ENCODE measurements around the gene C22orf39.
"Not testable (repeated sequence)": the region's sequence is repeated elsewhere in the genome, so short reads cannot be mapped to it uniquely, and the experiment has no call there.

Gene C22orf39

DNA sequence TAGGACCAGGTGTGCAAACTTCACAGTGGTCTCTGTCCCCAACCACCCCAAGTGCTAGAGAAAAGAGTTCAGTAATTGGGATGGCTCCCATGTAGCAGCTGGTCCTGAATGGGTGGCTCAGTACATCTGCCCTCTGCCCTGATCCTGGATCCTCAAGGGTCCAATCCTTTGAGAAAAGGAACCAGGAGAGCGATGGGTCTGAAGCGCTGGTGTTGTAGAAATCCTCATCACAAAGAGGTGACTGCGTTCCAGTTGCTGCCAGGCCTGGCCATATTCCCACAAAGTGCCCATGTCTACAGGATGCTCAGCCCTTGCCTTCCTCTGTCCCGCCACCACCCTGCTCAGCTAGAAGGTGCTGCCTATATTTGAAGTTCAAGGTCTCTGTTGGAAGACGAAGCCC lies 6.2 kb upstream of the C22orf39 start:
- Histone ChIP-seq H3K27me3 (ENCODE audit: control insufficient read depth, insufficient read depth, low read length) (no peaks in the 10 kb centered on the region), H3K4me1 (ENCODE audit: control insufficient read depth, insufficient read depth, low read length) (no peaks in the 10 kb centered on the region), H3K9me3 (ENCODE audit: control insufficient read depth, insufficient read depth, low read length) (no peaks in the 10 kb centered on the region), H3K36me3 (ENCODE audit: control insufficient read depth, insufficient read depth, low read length) (peaks cover 25% of the 10 kb centered on the region), H3K27ac (ENCODE audit: low read length) (no peak overlapping the region), H3K4me3 (ENCODE audit: low read length) (no peak overlapping the region)
- WGBS (ENCODE audit: insufficient coverage, insufficient read length): no CpG with 5 or more reads among the region's 5 CpGs
- no peak for DNase-seq (ENCODE audit: low read depth, low spot score)

DNA sequence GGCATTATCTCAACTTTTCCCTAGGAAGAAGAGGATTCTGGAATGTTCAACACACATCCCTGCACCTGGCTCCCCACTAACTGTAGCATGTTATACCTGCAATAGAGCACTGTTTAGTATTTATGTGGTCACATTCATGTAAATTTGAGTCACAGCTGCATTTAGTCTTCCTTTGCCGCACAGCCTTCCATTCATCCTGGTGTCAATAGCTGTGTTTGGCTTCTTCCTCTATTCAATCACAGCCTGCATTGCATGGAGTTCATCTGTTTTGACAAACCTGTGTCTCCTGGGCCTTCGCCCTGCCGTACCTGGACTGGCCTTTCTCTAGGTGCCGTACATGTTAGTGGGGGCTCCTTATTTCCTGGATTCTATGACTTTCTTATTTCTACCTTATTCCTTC lies 4.1 kb upstream of the C22orf39 start:
- Histone ChIP-seq H3K4me1 (ENCODE audit: control insufficient read depth, insufficient read depth, low read length) (no peaks in the 10 kb centered on the region), H3K27ac (ENCODE audit: low read length) (no peak overlapping the region), H3K9me3 (ENCODE audit: control insufficient read depth, insufficient read depth, low read length) (no peaks in the 10 kb centered on the region), H3K4me3 (ENCODE audit: low read length) (no peak overlapping the region), H3K36me3 (ENCODE audit: control insufficient read depth, insufficient read depth, low read length) (peaks cover 18% of the 10 kb centered on the region), H3K27me3 (ENCODE audit: control insufficient read depth, insufficient read depth, low read length) (no peaks in the 10 kb centered on the region)
- WGBS (ENCODE audit: insufficient coverage, insufficient read length): no CpG with 5 or more reads among the region's 4 CpGs
- no peak for DNase-seq (ENCODE audit: low read depth, low spot score)

DNA sequence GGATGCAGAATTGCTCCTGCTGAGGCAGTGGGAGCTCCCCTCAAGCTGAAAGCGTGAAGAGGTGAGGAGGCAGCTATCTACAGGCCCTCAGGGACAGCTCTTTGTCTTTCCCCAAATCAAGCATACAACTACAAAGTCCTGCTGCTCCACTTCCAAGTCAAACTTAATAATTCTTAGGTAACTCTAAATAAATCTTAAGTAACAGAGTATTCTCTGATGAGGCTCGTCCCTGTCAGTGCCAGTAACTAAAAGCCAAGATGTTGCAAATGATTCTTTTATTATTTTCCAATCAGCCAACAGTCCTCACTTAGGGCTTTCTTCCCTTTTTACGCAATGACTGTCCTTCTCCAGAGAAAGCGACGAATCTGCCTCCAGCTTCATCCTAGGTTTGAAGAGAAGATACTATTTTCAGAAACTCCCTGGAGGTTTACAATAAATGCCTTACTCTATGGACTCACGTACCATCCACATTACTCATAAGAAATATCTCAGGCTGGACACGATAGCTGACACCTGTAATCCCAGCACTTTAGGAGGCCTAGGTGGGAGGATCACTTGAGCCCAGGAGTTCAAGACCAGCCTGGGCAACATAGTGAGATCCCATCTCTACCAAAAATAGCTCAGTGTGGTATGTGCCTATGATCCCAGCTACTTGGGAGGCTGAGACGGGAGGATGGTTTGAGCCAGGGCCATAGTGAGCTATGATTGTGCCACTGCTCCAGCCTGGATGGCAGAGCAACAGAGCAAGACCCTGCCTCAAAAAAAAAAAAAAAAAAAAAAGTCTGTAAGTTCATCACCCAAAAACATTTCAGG lies 3.1 kb upstream of the C22orf39 start:
- no peak overlapping the region for H3K27ac ChIP-seq (ENCODE audit: low read length)
- no peaks in the 10 kb centered on the region for H3K9me3 ChIP-seq (ENCODE audit: control insufficient read depth, insufficient read depth, low read length)
- H3K27me3 ChIP-seq (ENCODE audit: control insufficient read depth, insufficient read depth, low read length): no peaks in the 10 kb centered on the region
- H3K4me1 ChIP-seq (ENCODE audit: control insufficient read depth, insufficient read depth, low read length): no peaks in the 10 kb centered on the region
- WGBS (ENCODE audit: insufficient coverage, insufficient read length): no CpG with 5 or more reads among the region's 8 CpGs
- DNase-seq (ENCODE audit: low read depth, low spot score): no peak
- no peak overlapping the region for H3K4me3 ChIP-seq (ENCODE audit: low read length)
- H3K36me3 ChIP-seq (ENCODE audit: control insufficient read depth, insufficient read depth, low read length): peaks cover 9% of the 10 kb centered on the region

DNA sequence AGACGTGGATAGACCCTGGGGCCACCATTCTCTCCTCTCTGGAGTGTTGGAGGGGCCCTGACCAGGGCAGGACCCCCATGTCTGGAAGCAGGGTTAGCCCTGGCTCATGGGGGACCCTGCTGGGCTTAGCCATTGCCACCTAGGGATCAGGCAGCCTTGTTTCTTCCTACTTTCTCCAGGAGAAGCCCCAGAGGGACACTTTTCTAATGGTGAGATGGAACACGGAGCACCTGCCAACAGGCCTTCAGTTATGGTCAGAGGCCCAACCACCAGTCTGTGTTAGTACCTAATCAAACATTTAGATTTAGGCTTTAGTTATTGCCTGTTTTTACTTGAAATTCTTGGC lies 1.9 kb upstream of the C22orf39 start:
- WGBS (ENCODE audit: insufficient coverage, insufficient read length): no CpG with 5 or more reads among the region's 2 CpGs
- no peak for DNase-seq (ENCODE audit: low read depth, low spot score)
- H3K36me3 ChIP-seq (ENCODE audit: control insufficient read depth, insufficient read depth, low read length): peaks cover 5% of the 10 kb centered on the region; the same call in 1 of the 2 replicates
- H3K4me3 ChIP-seq (ENCODE audit: low read length): no peak overlapping the region
- H3K27me3 ChIP-seq (ENCODE audit: control insufficient read depth, insufficient read depth, low read length): no peaks in the 10 kb centered on the region
- H3K27ac ChIP-seq (ENCODE audit: low read length): no peak overlapping the region
- H3K9me3 ChIP-seq (ENCODE audit: control insufficient read depth, insufficient read depth, low read length): no peaks in the 10 kb centered on the region
- no peaks in the 10 kb centered on the region for H3K4me1 ChIP-seq (ENCODE audit: control insufficient read depth, insufficient read depth, low read length)

DNA sequence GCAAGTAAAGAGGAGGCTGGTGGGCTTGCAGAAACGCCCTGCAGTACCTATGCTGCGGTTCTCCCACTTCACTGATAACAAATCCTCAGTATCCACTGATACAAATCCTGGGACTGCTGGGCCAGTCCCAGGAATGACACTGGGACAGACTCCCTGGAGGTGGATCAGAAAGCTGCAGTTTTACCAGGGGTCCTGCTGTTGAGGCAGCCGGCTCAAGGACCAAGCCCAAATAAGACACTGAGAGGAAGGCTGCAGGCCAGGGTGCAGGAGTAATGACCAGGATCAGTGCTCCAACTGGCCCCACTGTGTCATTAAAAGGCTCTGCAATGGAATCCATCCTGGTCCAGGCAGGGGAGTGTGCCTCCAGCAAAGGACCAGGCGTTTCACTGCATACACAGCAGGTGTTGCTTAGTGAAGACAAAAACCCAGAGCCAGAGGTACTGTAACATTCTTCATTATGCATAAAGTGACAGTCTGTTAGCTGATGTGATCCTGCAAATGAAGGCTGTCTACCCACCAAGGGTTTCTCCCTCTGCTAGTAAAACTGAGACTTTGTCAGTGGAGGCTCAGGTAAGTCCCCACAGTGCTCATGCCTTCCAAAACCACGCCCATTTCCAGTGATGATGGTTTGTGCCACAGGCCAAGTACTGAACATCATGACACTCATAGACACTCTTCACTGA lies 1.4 kb upstream of the C22orf39 start:
- Histone ChIP-seq H3K4me1 (ENCODE audit: control insufficient read depth, insufficient read depth, low read length) (no peaks in the 10 kb centered on the region), H3K27ac (ENCODE audit: low read length) (no peak overlapping the region), H3K4me3 (ENCODE audit: low read length) (no peak overlapping the region), H3K36me3 (ENCODE audit: control insufficient read depth, insufficient read depth, low read length) (peaks cover 10% of the 10 kb centered on the region; the same call in 1 of the 2 replicates), H3K27me3 (ENCODE audit: control insufficient read depth, insufficient read depth, low read length) (no peaks in the 10 kb centered on the region), H3K9me3 (ENCODE audit: control insufficient read depth, insufficient read depth, low read length) (no peaks in the 10 kb centered on the region)
- no peak for DNase-seq (ENCODE audit: low read depth, low spot score)
- no CpG with 5 or more reads among the region's 5 CpGs for WGBS (ENCODE audit: insufficient coverage, insufficient read length)

DNA sequence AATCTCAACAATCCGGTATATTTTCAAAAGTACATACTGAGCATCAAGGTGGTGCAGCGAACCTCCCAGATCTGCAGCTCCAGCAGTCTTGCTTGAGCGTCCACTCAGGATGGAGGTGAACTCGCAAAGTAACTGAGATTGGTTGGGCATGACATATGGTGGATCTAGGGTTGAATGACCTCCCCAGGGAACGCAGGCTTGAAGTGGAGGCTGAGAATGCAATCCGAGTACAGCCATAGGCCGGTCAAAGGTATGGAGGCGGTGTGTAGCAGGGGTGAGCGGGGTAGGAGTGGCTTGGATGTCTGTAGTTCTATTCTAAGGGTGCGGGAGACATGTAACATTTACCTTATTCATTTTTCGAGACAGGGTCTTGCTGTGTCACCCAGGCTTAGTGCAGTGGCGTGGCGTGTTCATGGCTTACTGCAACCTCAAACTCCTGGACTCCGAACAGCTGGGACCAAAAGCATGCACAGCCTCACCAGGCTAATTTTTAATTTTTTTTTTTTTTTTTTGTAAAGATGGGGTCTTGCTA lies 631 bp upstream of the C22orf39 start:
- no peaks in the 10 kb centered on the region for H3K27me3 ChIP-seq (ENCODE audit: control insufficient read depth, insufficient read depth, low read length)
- H3K4me1 ChIP-seq (ENCODE audit: control insufficient read depth, insufficient read depth, low read length): no peaks in the 10 kb centered on the region
- no peak overlapping the region for H3K27ac ChIP-seq (ENCODE audit: low read length)
- peak overlapping the region; percentile 42; the same call in 1 of the 2 replicates for H3K4me3 ChIP-seq (ENCODE audit: low read length)
- H3K9me3 ChIP-seq (ENCODE audit: control insufficient read depth, insufficient read depth, low read length): no peaks in the 10 kb centered on the region
- no peak for DNase-seq (ENCODE audit: low read depth, low spot score)
- no CpG with 5 or more reads among the region's 14 CpGs for WGBS (ENCODE audit: insufficient coverage, insufficient read length)
- H3K36me3 ChIP-seq (ENCODE audit: control insufficient read depth, insufficient read depth, low read length): peaks cover 8% of the 10 kb centered on the region; the same call in 1 of the 2 replicates

DNA sequence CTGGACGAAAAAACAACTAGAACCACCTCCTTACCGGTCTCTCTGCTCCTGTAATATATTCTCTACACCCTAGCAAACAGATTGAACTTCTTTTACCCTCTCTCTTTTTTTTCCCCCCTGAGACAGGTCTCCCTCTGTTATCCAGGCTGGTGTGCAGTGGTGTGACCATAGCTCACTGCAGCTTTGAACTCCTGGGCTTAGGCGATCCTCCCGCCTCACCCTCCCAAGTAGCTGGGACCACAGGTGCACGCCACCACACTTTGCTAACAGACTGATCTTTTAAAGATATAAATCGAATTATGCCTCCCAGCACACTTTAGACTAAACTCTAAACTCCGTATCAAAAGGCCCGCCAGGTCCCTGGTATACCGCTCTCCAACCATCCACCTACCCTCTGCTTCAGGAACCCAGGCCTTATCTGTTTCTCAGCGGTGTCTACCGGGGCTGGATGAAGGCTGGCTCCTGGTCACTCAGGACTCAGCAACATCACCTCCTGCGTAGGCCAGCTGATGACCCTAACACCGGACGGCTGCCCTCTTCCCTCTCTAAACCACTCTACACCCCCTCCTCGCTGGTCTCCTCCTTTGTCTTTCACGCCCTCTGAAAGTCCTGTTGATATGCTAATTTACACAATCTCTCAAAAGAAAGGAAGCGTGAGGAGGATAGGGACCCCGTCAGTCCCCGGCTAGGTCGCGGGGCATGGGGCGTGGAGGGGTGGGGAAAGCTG lies 745 bp downstream of the C22orf39 start:
- Histone ChIP-seq H3K36me3 (ENCODE audit: control insufficient read depth, insufficient read depth, low read length) (peaks cover 8% of the 10 kb centered on the region; the same call in 1 of the 2 replicates), H3K27ac (ENCODE audit: low read length) (no peak overlapping the region), H3K27me3 (ENCODE audit: control insufficient read depth, insufficient read depth, low read length) (no peaks in the 10 kb centered on the region), H3K9me3 (ENCODE audit: control insufficient read depth, insufficient read depth, low read length) (no peaks in the 10 kb centered on the region), H3K4me3 (ENCODE audit: low read length) (peak overlapping the region; percentile 82), H3K4me1 (ENCODE audit: control insufficient read depth, insufficient read depth, low read length) (no peaks in the 10 kb centered on the region)
- DNase-seq (ENCODE audit: low read depth, low spot score): no peak
- WGBS (ENCODE audit: insufficient coverage, insufficient read length): no CpG with 5 or more reads among the region's 22 CpGs

DNA sequence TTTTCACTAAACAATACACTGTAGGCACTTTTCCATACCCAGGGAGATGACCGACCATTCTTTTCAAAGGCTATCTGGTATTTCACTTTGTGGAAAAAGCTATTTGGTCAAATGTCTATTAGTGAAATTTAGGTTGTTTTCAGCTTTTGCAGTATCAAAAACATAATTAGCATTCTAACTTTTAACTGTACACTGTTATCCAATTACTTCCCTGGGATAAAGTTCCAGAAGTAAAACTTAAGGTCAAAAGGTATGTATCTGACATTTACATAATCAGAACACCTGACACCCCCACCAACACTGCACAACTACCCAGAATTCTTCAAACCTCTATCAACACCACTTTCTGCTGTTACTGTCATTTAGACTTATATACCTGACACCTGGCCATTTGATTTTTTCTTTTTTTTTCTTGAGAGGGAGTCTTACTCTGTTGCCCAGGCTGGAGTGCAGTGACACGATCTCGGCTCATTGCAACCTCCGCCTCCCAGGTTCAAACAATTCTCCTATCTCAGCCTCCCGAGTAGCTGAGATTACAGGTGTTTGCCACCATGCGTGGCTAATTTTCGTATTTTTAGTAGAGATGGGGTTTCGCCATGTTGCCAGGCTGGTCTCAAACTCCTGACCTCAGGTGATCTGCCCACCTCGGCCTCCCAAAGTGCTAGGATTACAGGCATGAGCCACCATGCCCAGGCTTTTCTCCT lies 2.1 kb downstream of the C22orf39 start:
- H3K9me3 ChIP-seq (ENCODE audit: control insufficient read depth, insufficient read depth, low read length); DNase-seq (ENCODE audit: low read depth, low spot score); H3K27me3 ChIP-seq (ENCODE audit: control insufficient read depth, insufficient read depth, low read length); H3K4me1 ChIP-seq (ENCODE audit: control insufficient read depth, insufficient read depth, low read length); H3K4me3 ChIP-seq (ENCODE audit: low read length); H3K27ac ChIP-seq (ENCODE audit: low read length); H3K36me3 ChIP-seq (ENCODE audit: control insufficient read depth, insufficient read depth, low read length): not testable (repeated sequence)
- no CpG with 5 or more reads among the region's 9 CpGs for WGBS (ENCODE audit: insufficient coverage, insufficient read length)

DNA sequence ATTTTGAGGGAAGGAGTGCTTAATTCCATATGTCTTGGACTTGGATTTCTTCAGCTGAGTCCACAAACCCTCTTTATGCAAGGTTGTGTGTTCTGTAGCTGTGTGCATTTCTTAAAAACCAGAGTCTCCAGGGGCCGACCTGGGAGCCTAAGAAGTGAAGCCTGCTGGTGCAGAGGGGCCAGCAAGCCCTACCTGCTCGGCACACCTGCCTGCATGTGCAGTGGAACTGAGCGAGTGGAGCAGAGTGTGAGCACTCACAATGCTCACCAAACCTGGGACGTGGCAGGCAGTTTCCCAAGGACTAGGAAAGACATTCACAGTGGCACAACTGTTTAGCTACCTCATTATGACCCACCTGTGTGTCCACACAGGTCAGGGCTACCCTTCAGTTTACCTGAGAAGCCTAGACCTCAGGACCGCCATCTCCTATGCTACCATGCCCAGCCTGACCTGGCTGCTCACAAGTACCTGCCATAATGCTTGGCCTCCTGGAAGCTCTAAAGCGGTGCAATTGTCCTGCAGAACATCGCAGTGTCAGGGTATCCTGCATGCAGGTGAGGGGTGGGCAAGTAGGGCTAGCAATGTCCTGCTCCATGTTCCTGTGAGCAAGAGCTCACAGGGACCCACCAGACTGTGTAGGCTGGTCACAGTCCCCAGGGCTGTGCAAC lies 3.8 kb downstream of the C22orf39 start:
- Histone ChIP-seq H3K27me3 (ENCODE audit: control insufficient read depth, insufficient read depth, low read length) (no peaks in the 10 kb centered on the region), H3K9me3 (ENCODE audit: control insufficient read depth, insufficient read depth, low read length) (no peaks in the 10 kb centered on the region), H3K4me3 (ENCODE audit: low read length) (no peak overlapping the region), H3K4me1 (ENCODE audit: control insufficient read depth, insufficient read depth, low read length) (no peaks in the 10 kb centered on the region), H3K36me3 (ENCODE audit: control insufficient read depth, insufficient read depth, low read length) (peaks cover 8% of the 10 kb centered on the region; the same call in 1 of the 2 replicates), H3K27ac (ENCODE audit: low read length) (no peak overlapping the region)
- no CpG with 5 or more reads among the region's 7 CpGs for WGBS (ENCODE audit: insufficient coverage, insufficient read length)
- DNase-seq (ENCODE audit: low read depth, low spot score): no peak

Data from iPS DF 6.9 (cell line).